GM18867 (cell line): ENCODE measurements around the gene KCND1.

Experiments used
- ATAC-seq: cut with Tn5 transposase; IDR thresholded peaks from one replicate; pipeline ENCODE4 v1.9.1; 2021; ENCODE audit warnings: mild to moderate bottlenecking, moderate library complexity; ENCODE audit not compliant: unreplicated experiment

Gene KCND1

GRCh38 chrX:48914593-48915493, 56.8 kb downstream of the KCND1 start:
- ATAC-seq: no peak

- ATAC-seq: no peak
Observed at GRCh38 chrX:48913605-48914366, 57.9 kb downstream of the KCND1 start.

- peak; percentile 57 for ATAC-seq
Observed at GRCh38 chrX:48911412-48912182, 60.0 kb downstream of the KCND1 start, which contains the start of gene SLC35A2. Gene SLC35A2 (minus strand): TSS chrX:48911646. CDS start chrX:48911636, 10 bp downstream.
